GF-D8 (cell line): Measurements from ENCODE around the gene ARRB1.

Source experiments
- DNase-seq: peaks from one replicate; lab custom pipeline; 2025; lab: John Stamatoyannopoulos, UW

Gene ARRB1

GRCh38 chr11:75301131-75301530 is 50.3 kb downstream of the ARRB1 start:
- no peak for DNase-seq

GRCh38 chr11:75298976-75299260 is 52.5 kb downstream of the ARRB1 start:
- DNase-seq: no peak

DNA sequence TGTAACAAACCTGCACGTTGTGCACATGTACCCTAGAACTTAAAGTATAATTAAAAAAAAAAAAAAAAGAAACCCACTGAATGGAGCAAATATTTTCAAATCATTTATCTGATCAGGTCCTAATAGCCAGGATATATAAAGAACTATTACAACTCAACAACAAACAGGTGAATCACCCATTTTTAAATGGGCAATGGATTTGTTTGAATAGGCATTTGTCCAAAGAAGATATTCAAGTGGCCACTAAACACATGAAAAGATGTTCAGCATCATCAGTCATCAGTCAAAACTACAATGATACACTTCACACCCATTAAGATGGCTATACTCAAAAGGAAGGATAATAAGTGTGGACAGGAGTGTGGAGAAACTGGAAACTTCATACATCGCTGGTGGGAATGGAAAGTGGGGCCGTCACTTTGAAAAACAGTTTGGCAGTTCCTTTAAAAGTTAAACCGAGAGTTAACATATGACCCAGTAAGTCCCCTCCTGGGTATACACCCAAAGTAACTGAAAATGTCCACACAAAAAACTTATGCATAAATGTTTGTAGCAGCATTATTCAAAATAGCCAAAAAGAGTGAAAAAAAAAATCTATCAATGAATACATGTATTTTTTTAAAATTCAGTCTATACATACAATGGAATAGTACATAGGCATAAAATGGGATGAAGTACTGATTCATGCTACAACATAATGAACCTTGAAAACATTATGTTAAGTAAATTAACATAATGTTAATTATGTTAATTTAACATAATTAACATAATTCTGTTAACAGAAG is 53.1 kb downstream of the ARRB1 start:
- no peak for DNase-seq

GRCh38 chr11:75293903-75294302 is 57.6 kb downstream of the ARRB1 start:
- DNase-seq: no peak

GRCh38 chr11:75292943-75293342 is 58.5 kb downstream of the ARRB1 start:
- DNase-seq: no peak

- DNase-seq: no peak
Measured at GRCh38 chr11:75291741-75292140, 59.7 kb downstream of the ARRB1 start.

DNA sequence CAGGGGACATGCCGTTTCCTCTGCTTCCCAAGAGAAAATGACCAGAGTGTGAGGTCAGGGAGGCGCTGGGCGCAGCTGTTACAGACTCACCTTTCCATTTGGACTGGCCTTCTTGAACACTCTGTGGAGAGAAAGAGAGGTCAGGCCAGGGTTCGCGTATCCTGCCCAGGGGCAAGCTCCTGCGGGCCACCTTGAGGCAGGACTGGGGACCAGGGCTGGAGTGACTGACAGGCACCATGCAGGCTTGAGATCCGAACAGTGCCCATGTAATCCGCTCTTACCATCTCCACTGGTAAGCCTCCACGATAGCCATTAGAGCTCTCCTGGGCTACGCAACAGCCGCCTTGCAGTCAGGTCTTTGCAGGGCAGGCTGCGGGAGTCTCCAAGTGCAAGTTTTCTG is 61.5 kb downstream of the ARRB1 start:
- DNase-seq: no peak

DNA sequence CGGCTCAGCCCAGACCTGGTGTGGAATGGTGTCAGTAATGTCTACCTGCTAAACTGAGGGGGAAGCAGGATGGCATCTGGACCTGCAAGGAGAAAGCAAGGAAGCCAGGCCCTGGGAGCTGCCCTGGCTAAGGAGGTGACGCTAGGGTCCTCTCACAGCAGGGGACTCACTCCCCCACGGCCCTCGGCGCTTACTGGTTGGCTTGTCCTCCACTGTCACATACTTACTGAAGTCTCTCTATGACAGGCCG is 62.0 kb downstream of the ARRB1 start:
- DNase-seq: no peak

GRCh38 chr11:75287579-75287978 is 63.9 kb downstream of the ARRB1 start:
- DNase-seq: no peak

GRCh38 chr11:75286826-75287465 is 64.5 kb downstream of the ARRB1 start:
- no peak for DNase-seq

DNA sequence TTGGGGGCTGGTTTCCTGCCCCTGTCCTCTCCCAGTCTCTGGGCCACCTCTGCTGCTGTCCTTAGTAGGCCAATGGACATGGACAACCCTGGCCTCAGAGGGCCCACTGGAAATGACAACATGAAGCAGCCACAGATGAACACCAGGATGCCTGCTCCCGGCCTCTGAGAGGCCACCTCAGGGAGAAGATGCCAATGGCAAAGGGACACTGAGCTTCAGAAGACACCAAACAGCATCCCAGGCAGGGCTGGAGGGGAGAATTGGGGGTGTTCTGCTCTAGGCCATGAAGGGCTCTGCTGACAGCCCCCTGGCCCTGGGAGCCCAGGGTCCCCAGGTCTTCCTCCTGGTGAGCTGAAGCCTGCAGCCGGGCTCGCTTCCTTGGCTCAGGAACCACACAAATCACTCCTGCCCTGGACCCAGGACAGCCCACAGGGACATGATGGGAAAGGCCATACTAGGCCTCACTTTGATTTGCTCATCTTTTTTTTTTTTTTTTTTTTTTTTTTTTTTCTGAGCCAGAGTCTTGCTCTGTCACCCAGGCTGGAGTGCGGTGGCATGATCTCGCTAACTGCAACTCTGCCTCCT is 65.6 kb downstream of the ARRB1 start:
- no peak for DNase-seq

GRCh38 chr11:75283391-75283931 is 68.0 kb downstream of the ARRB1 start:
- DNase-seq: no peak

GRCh38 chr11:75281469-75282095 is 69.9 kb downstream of the ARRB1 start:
- DNase-seq: no peak

DNA sequence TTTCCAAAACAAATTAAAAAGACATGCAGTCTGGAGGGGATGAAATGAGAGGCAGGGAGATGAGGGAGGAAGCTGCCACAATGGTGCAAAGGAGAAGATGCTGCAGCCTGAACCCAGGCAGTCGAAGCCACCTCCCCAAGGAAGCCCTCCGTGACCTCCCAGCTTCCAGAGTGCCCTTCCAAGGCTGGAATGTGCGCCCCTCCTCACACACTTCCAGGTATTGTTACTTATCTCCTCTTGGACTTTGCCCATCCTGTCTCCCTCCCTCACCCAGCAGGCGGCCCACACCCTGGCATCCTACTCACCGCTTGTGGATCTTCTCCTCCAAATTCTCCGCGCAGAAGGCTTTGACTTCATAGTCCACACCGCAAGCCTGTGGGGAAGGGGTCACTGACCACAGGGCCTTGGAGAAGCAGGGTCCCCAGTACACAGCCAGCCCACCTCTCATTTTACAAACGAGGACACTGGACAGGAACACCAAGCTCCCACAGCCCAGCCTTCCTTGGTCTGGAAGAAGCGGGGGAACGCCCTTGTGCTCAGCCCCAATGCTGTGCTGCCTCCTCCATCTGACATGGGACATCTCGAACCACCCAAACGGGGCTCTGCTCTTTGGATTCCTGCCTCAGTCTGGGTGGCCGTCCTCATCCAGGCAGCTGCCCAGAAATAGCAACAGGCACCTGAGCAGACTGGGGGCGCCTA is 70.5 kb downstream of the ARRB1 start:
- DNase-seq: no peak

DNA sequence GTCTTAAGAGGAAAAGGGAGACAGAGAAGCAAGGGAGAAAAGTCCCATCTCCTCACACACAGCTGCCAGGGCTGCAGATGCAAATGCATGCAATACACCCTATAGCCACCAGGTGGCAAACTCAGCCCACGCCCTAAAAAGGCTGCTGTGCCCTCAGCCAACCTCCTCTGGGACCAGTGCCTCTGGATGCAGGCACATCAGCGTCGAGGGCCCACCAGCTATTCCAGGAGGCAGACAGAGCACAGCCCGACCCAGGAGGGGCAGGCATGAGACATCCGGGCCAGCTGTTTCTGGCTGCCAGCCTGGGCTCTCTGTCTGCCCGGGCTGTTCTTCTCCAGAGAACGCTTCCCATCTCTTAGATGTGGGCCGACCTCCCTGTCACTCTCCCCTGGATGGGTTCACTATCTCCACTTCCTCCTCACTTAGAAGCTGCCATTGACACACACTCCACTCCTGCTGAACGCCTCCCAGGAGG is 71.2 kb downstream of the ARRB1 start:
- DNase-seq: peak; percentile 4

DNA sequence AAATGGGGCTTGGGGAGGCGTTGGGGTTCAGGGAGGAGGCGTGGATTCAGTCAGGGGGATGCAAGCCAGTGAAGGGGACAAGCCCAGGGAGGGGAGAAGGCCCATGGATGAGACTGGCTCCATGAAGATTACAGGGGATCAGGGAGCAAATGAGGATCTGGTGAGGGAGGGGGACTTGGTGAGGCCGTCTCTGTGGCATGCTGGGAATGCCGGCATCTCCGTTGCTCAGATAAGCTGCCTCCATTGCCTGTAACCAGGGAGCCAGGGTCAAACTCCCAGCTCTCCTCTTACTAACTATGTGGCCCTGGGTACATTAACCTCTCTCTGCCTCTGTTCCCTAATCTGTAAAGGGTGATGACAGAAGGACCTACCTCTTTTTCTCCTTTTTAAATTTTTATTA is 72.2 kb downstream of the ARRB1 start:
- DNase-seq: no peak

DNA sequence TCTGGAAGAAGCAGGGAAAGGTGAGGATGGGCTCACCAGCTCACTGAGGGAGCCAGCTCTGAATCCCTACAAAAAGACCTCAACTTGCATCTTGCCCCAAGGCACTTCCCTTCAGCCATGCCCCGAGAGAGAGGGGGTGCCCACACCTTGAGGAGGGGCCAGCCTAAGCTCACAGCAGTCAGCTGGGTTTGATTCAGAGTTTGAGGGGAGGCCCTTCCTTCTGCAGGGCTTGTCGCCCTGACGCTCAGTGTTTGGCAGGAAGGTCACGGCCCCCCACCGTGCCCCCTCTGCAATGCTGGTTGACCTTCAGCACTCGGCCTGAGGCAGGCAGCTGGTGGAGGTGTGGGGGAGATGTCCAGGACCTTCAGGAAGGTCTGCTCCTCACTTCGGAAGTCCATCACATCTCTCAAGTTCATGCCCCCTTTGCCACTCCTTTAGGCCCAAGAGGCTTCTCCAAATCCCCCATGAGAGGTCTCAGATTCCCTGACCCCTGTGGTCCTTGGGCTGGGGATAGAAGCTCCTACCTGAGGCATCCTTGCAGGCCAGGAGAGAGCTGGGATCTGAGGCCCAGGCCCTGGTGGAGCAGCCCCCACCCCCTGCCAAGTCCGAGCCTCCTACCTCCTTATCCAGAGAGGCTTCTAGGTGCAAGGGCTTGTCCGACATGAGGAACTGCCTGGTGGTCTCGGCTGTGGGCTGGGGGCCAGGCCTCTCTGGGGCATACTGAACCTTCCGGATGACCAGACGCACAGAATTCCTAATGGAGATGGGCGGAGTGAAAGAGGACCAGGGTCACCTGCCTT is 73.3 kb downstream of the ARRB1 start:
- DNase-seq: no peak

- DNase-seq: no peak
Measured at GRCh38 chr11:75277211-75277805, 74.2 kb downstream of the ARRB1 start.

DNA sequence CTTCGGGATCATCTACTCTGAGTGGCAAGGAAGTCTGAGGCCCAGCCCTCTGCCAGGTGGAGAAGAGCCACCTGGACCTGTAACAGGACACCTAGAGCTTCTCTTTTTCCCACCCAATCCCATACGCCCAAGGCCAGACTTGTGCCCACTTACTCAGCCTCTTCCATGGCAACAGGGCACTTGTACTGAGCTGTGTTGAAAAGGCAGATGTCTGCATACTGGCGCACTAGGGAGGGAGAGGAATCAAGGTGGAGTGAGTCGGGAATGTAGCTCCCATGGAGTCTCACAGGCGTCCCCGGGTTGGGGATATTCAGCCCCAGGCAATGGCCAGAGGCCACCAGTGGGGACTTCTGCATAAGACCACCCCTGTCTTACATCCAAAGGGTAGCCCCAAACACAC is 74.8 kb downstream of the ARRB1 start:
- DNase-seq: no peak

- DNase-seq: no peak
Measured at GRCh38 chr11:75276186-75276585, 75.3 kb downstream of the ARRB1 start.

DNA sequence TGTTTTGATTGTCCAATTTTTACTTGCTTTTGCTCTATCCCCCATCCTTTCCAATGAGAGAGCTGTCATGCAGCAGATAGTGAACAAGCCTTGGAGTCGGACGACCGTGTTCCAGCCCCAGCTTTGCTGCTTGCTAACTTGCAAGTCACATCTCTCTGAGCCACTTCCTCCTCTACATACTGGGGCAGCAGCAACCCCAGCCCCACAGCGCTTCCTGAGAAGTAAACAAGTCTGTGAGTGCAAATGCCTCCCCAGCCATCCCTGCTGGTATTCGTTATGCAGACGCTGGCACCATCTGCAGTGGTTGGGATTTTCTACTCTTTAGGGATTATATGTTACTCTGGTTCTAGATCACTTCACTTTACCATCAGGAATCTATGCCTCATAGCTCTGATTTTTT is 75.9 kb downstream of the ARRB1 start:
- peak; percentile 6 for DNase-seq
